ENCODE results near the gene SLC25A51. TPM values are rescaled to one million over a fixed set of nuclear protein-coding genes. Genes with fewer than 3 reads are reported as not detected.

The SLC25A51 gene
- total RNA-seq, 1 donor from 2014 or later = 28.5 TPM

DNA sequence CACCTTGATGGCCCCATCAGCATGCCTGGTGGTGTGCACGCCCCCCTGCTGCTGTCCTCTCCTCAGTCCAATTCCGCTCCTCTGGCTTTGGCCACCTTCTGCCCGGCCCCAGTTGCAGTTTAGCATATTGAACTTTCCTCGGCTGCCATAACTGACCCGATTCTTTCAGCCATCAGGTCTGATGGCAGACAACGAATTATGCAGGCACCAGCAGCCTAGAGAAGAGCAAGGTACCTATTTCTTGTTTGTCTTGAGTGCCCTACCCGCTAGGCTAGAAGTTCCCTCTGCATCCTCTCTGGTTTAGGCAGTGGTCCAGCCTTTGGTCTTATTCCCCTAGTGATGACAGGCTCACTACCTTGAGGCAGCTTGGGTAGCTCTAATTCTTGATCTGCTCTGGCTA lies 43.0 kb upstream of the SLC25A51 start:
- Mint-ChIP-seq H3K9me3 (ENCODE audit: unreplicated experiment) (no peaks in the 10 kb centered on the region), H3K36me3 (ENCODE audit: low read depth, unreplicated experiment) (peaks cover 44% of the 10 kb centered on the region), H3K4me1 (ENCODE audit: unreplicated experiment) (peaks cover 8% of the 10 kb centered on the region), H3K27me3 (ENCODE audit: unreplicated experiment) (peaks cover 3% of the 10 kb centered on the region), H3K4me3 (ENCODE audit: unreplicated experiment) (no peak overlapping the region), H3K27ac (ENCODE audit: unreplicated experiment) (no peak overlapping the region)
- DNase-seq (ENCODE audit: low spot score) = no peak
- TF ChIP-seq, protein P1, sequence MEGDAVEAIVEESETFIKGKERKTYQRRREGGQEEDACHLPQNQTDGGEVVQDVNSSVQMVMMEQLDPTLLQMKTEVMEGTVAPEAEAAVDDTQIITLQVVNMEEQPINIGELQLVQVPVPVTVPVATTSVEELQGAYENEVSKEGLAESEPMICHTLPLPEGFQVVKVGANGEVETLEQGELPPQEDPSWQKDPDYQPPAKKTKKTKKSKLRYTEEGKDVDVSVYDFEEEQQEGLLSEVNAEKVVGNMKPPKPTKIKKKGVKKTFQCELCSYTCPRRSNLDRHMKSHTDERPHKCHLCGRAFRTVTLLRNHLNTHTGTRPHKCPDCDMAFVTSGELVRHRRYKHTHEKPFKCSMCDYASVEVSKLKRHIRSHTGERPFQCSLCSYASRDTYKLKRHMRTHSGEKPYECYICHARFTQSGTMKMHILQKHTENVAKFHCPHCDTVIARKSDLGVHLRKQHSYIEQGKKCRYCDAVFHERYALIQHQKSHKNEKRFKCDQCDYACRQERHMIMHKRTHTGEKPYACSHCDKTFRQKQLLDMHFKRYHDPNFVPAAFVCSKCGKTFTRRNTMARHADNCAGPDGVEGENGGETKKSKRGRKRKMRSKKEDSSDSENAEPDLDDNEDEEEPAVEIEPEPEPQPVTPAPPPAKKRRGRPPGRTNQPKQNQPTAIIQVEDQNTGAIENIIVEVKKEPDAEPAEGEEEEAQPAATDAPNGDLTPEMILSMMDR (IDR thresholded peaks at IDR 0.05; ENCODE audit: unreplicated experiment) = no peak

DNA sequence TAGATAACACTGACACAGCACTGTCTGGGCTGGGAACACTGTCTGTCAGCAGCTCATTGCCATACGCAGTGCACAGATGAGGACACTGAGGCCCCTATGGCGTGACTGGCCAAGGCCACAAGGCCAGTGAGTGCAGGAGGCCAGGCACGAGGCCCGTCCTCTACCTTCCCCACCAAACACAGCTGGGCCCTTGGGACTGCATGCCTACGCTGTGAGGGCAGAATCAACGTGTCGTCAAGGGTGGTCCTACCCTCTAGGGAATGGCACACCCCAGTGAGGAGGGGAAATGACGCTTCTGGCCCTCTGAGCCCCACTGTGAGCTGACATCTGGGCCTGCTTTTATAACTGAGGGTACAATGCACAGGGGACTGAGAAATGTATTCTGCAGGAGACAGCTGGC lies 42.1 kb upstream of the SLC25A51 start:
- Mint-ChIP-seq H3K4me1 (ENCODE audit: unreplicated experiment) (peaks cover 7% of the 10 kb centered on the region), H3K27me3 (ENCODE audit: unreplicated experiment) (peaks cover 3% of the 10 kb centered on the region), H3K36me3 (ENCODE audit: low read depth, unreplicated experiment) (peaks cover 38% of the 10 kb centered on the region), H3K27ac (ENCODE audit: unreplicated experiment) (peak overlapping the region; percentile 24), H3K9me3 (ENCODE audit: unreplicated experiment) (no peaks in the 10 kb centered on the region), H3K4me3 (ENCODE audit: unreplicated experiment) (no peak overlapping the region)
- no peak for DNase-seq (ENCODE audit: low spot score)
- TF ChIP-seq, protein P1 (IDR thresholded peaks at IDR 0.05; ENCODE audit: unreplicated experiment) = no peak

DNA sequence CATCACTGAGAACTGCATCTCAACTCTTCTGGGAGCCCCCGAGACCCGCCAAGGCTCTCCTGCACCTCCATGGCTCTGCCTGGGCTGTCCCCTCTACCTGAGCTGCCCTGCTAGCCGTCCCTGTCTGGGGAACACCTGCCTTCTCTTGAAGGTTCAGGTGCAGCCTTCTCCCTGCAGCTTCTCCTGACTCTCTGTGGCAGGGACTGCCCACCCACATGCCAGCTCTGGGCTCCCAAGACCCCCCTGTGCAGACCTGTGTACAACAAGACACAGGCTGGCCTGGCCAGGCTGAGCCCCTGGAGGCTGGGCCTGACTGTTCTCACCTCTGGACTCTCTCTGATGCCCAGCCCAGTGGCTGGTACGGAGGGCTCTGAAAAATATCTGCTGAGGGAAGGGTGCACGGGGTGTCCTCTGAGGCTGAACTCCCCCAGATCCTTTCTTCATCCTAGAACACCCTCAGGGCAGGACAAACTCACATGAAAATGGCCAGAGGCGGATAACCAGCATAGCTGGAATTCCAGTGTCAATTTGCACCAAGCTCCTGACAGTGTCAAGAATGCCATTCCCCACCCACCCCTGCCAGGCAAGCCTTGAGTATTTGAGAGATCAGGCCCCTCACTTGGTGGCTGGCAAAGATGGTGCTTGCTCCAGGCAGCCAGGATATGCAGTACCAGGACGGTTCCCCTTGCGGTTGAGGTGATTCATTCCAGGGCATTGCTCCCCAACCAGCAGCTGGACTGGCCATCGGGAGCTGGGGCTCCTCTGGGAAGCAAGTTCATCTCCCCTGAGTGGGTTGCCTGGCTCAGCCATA lies 40.9 kb upstream of the SLC25A51 start:
- DNase-seq (ENCODE audit: low spot score) = no peak
- Mint-ChIP-seq H3K4me3 (ENCODE audit: unreplicated experiment) (no peak overlapping the region), H3K36me3 (ENCODE audit: low read depth, unreplicated experiment) (peaks cover 35% of the 10 kb centered on the region), H3K27ac (ENCODE audit: unreplicated experiment) (no peak overlapping the region), H3K27me3 (ENCODE audit: unreplicated experiment) (peaks cover 3% of the 10 kb centered on the region), H3K4me1 (ENCODE audit: unreplicated experiment) (peaks cover 7% of the 10 kb centered on the region), H3K9me3 (ENCODE audit: unreplicated experiment) (no peaks in the 10 kb centered on the region)
- TF ChIP-seq, protein P1 (IDR thresholded peaks at IDR 0.05; ENCODE audit: unreplicated experiment) = no peak

DNA sequence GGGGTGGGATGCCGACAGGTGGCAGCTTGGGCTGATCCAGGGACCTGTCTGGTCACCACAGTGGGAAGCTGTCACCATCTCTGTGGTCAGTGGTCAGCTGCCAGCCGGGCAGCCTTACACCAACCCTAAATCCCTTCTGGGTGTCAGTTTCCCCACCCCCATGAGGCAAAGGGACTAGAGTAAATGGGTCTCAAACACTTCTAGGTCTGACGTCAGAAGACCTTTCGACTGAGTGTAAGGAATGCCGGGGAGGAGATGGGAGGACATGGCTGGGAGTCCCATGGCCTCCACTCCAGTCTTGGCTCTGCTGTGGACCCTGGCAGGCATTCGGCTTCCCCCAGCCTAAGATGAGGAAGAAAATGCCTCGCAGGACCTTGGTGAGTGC lies 40.3 kb upstream of the SLC25A51 start:
- H3K27me3 Mint-ChIP-seq (ENCODE audit: unreplicated experiment) = peaks cover 8% of the 10 kb centered on the region
- no peak overlapping the region for H3K27ac Mint-ChIP-seq (ENCODE audit: unreplicated experiment)
- H3K4me3 Mint-ChIP-seq (ENCODE audit: unreplicated experiment) = no peak overlapping the region
- H3K36me3 Mint-ChIP-seq (ENCODE audit: low read depth, unreplicated experiment) = peaks cover 33% of the 10 kb centered on the region
- H3K9me3 Mint-ChIP-seq (ENCODE audit: unreplicated experiment) = no peaks in the 10 kb centered on the region
- H3K4me1 Mint-ChIP-seq (ENCODE audit: unreplicated experiment) = peaks cover 7% of the 10 kb centered on the region
- DNase-seq (ENCODE audit: low spot score) = no peak
- TF ChIP-seq, protein P1 (IDR thresholded peaks at IDR 0.05; ENCODE audit: unreplicated experiment) = no peak
